ENCODE data around the gene JPT2.

Gene JPT2

GRCh38 chr16:1674306-1674705 lies 3.8 kb upstream of the JPT2 start:
- no peak overlapping the region for H3K4me2 ChIP-seq
- no peak overlapping the region for H3K27ac ChIP-seq
- peaks cover 57 to 69% (median 66%) of the 10 kb centered on the region in 11 experiments for H3K36me3 ChIP-seq
- no peak overlapping the region for H3K4me3 ChIP-seq
- no peaks in the 10 kb centered on the region for H3K27me3 ChIP-seq
- peaks cover 10 to 32% (median 16%) of the 10 kb centered on the region in 10 experiments for H3K4me1 ChIP-seq
- H3K9ac ChIP-seq: no peak overlapping the region
- no peak for TF ChIP-seq Cebpa-rat (IDR thresholded peaks at IDR 0.05)
- peaks cover 0 to 72% (median 32%) of the 10 kb centered on the region in 11 experiments; a peak in 17 of 22 replicates for H4K20me1 ChIP-seq
- no peaks in the 10 kb centered on the region for H3K9me3 ChIP-seq (replicated peaks in 1 of 11)

GRCh38 chr16:1674751-1675664 lies 3.1 kb upstream of the JPT2 start:
- Histone ChIP-seq H3K36me3 (peaks cover 50 to 62% (median 59%) of the 10 kb centered on the region in 11 experiments), H3K27me3 (no peaks in the 10 kb centered on the region), H3K27ac (0 out of 22 replicates have a peak overlapping the region, but pooled peaks of 1 of the 11 experiments have one; percentile 7), H3K9ac (peak overlapping the region in 2 of 11 experiments; percentile 1 to 7; a peak in 1 of 22 replicates), H3K4me3 (no peak overlapping the region), H3K4me1 (peaks cover 17 to 39% (median 23%) of the 10 kb centered on the region in 10 experiments), H3K9me3 (replicated peaks in 1 of 11) (no peaks in the 10 kb centered on the region), H4K20me1 (peaks cover 2 to 79% (median 39%) of the 10 kb centered on the region in 11 experiments; a peak in 19 of 22 replicates), H3K4me2 (peak overlapping the region in 1 of 11 experiments; percentile 62; a peak in 1 of 22 replicates)
- no peak for TF ChIP-seq Cebpa-rat (IDR thresholded peaks at IDR 0.05)

- Histone ChIP-seq H4K20me1 (peaks cover 18 to 85% (median 49%) of the 10 kb centered on the region in 11 experiments; a peak in 20 of 22 replicates), H3K9me3 (replicated peaks in 1 of 11) (no peaks in the 10 kb centered on the region), H3K27ac (no peak overlapping the region), H3K4me2 (0 out of 22 replicates have a peak overlapping the region, but pooled peaks of 3 of the 11 experiments have one; percentile 8 to 63 (median 13)), H3K4me3 (no peak overlapping the region), H3K36me3 (peaks cover 36 to 60% (median 48%) of the 10 kb centered on the region in 11 experiments), H3K27me3 (no peaks in the 10 kb centered on the region), H3K4me1 (peaks cover 28 to 56% (median 36%) of the 10 kb centered on the region in 10 experiments), H3K9ac (0 out of 22 replicates have a peak overlapping the region, but pooled peaks of 2 of the 11 experiments have one; percentile 13 to 14)
- no peak for TF ChIP-seq Cebpa-rat (IDR thresholded peaks at IDR 0.05)
Measured at GRCh38 chr16:1676661-1677060, 1.4 kb upstream of the JPT2 start.

GRCh38 chr16:1677339-1677738 lies 740 bp upstream of the JPT2 start:
- H3K27ac ChIP-seq: no peak overlapping the region
- no peaks in the 10 kb centered on the region for H3K9me3 ChIP-seq (replicated peaks in 1 of 11)
- H3K27me3 ChIP-seq: no peaks in the 10 kb centered on the region
- H4K20me1 ChIP-seq: peaks cover 21 to 85% (median 54%) of the 10 kb centered on the region in 11 experiments; a peak in 20 of 22 replicates
- no peak for TF ChIP-seq Cebpa-rat (IDR thresholded peaks at IDR 0.05)
- peaks cover 29 to 56% (median 42%) of the 10 kb centered on the region in 11 experiments for H3K36me3 ChIP-seq
- H3K4me3 ChIP-seq: peak overlapping the region in 9 of 10 experiments; percentile 77 to 89 (median 82); a peak in 15 of 20 replicates
- H3K9ac ChIP-seq: peak overlapping the region in 4 of 11 experiments; percentile 35 to 95 (median 87); a peak in 3 of 22 replicates
- peak overlapping the region; percentile 63 to 97 (median 87); a peak in 21 of 22 replicates for H3K4me2 ChIP-seq
- peaks cover 28 to 57% (median 36%) of the 10 kb centered on the region in 10 experiments for H3K4me1 ChIP-seq

GRCh38 chr16:1678500-1679098 lies 520 bp downstream of the JPT2 start:
- Histone ChIP-seq H3K36me3 (peaks cover 21 to 56% (median 37%) of the 10 kb centered on the region in 11 experiments), H3K27me3 (no peaks in the 10 kb centered on the region), H4K20me1 (peaks cover 21 to 85% (median 64%) of the 10 kb centered on the region in 11 experiments; a peak in 20 of 22 replicates), H3K9me3 (replicated peaks in 1 of 11) (no peaks in the 10 kb centered on the region), H3K4me3 (peak overlapping the region; percentile 77 to 89 (median 82)), H3K27ac (peak overlapping the region in 10 of 11 experiments; percentile 52 to 92 (median 84); a peak in 21 of 22 replicates), H3K4me2 (peak overlapping the region; percentile 77 to 98 (median 93)), H3K9ac (peak overlapping the region; percentile 78 to 95 (median 86)), H3K4me1 (peaks cover 28 to 57% (median 36%) of the 10 kb centered on the region in 10 experiments)
- no peak for TF ChIP-seq Cebpa-rat (IDR thresholded peaks at IDR 0.05)

- Histone ChIP-seq H3K4me3 (0 out of 20 replicates have a peak overlapping the region, but pooled peaks of 1 of the 10 experiments have one; percentile 19), H3K36me3 (peaks cover 20 to 56% (median 37%) of the 10 kb centered on the region in 11 experiments), H4K20me1 (peaks cover 21 to 90% (median 72%) of the 10 kb centered on the region in 11 experiments; a peak in 20 of 22 replicates), H3K27ac (peak overlapping the region in 1 of 11 experiments; percentile 20; a peak in 1 of 22 replicates), H3K9ac (peak overlapping the region in 5 of 11 experiments; percentile 18 to 95 (median 37); a peak in 7 of 22 replicates), H3K9me3 (replicated peaks in 1 of 11) (no peaks in the 10 kb centered on the region), H3K4me1 (peaks cover 28 to 56% (median 34%) of the 10 kb centered on the region in 10 experiments), H3K4me2 (peak overlapping the region; percentile 77 to 98 (median 93); a peak in 21 of 22 replicates), H3K27me3 (no peaks in the 10 kb centered on the region)
- TF ChIP-seq Cebpa-rat (IDR thresholded peaks at IDR 0.05): no peak
Measured at GRCh38 chr16:1680361-1680760, 2.3 kb downstream of the JPT2 start.

- peak overlapping the region in 2 of 11 experiments; percentile 2 to 18; a peak in 2 of 22 replicates for H3K9ac ChIP-seq
- peak overlapping the region; percentile 10 to 97 (median 91); a peak in 17 of 22 replicates for H3K4me2 ChIP-seq
- no peak for TF ChIP-seq Cebpa-rat (IDR thresholded peaks at IDR 0.05)
Measured at GRCh38 chr16:1681032-1681431, 3.0 kb downstream of the JPT2 start.

More at GRCh38 chr16:1681032-1681431, 3.0 kb downstream of the JPT2 start:
- Histone ChIP-seq H3K4me1 (peaks cover 26 to 49% (median 34%) of the 10 kb centered on the region in 10 experiments), H3K27me3 (no peaks in the 10 kb centered on the region), H3K27ac (0 out of 22 replicates have a peak overlapping the region, but pooled peaks of 1 of the 11 experiments have one; percentile 20), H3K4me3 (no peak overlapping the region), H3K9me3 (replicated peaks in 1 of 11) (no peaks in the 10 kb centered on the region), H3K36me3 (peaks cover 27 to 56% (median 37%) of the 10 kb centered on the region in 11 experiments), H4K20me1 (peaks cover 21 to 91% (median 78%) of the 10 kb centered on the region in 11 experiments; a peak in 20 of 22 replicates)
